Measurements from ENCODE around the gene GLG1. TPM values are rescaled to one million over a fixed set of nuclear protein-coding genes. Genes with fewer than 3 reads are reported as not detected.
"Not testable (repeated sequence)": the region's sequence is repeated elsewhere in the genome, so short reads cannot be mapped to it uniquely, and the experiment has no call there.

The GLG1 gene
- total and polyA plus RNA-seq, 2 donors (not counting 3 experiments of a cell fraction or from before 2014, with no cell fraction given): 86.3 to 165 TPM

DNA sequence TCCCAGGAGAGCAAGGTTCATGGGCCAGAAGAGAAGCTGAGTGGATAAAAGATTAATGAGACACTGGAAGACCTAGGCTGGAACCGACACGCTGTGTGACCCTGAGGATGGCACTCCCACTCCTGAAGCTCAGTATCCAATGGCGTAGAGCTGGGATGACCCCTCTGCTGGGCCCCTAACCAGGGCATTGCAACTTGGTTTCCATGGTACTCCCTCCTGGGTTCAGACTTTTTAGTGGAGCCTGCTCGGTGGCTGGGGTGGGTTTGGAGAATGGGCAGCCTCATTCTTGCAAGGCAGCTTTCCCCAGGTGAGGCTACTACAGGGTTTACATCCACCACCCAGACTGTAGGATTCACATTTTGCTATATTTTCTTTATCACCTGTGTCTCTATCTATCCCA, 183.2 kb downstream of the GLG1 start:
- dilution Hi-C loops (cut with MboI; ENCODE audit: extremely low pct_ligation_motif_present, low sequenced_read_pairs); H3K36me3 ChIP-seq (ENCODE audit: control insufficient read depth in 2 of 2, extremely low read depth in 1 of 2, insufficient read depth in 2 of 2, low read length in 2 of 2); H2AFZ ChIP-seq (ENCODE audit: low read depth, low read length); H3K9me1 ChIP-seq (replicated peaks; ENCODE audit: control insufficient read depth, extremely low read depth, insufficient read depth, low read length); DNase-seq (ENCODE audit: low read depth, low spot score); FAIRE-seq; BruUV-seq (replicated peaks); H3K79me2 ChIP-seq (ENCODE audit: control insufficient read depth, insufficient read depth, low read length); H3K9me3 ChIP-seq (replicated peaks; ENCODE audit: control insufficient read depth, insufficient read depth, low read length); intact Hi-C loops (cut with micrococcal nuclease); H3K27ac ChIP-seq (ENCODE audit: insufficient read depth, low read depth, low read length); H3K4me1 ChIP-seq (ENCODE audit: control insufficient read depth, extremely low read depth, insufficient read depth, low read length); H3K9ac ChIP-seq (replicated peaks; ENCODE audit: extremely low read depth, insufficient read depth, low read length); POLR2A ChIA-PET; H4K20me1 ChIP-seq (replicated peaks; ENCODE audit: control insufficient read depth, extremely low read depth, insufficient read depth, low read length); H3K4me3 ChIP-seq (replicated peaks in 1 of 3; ENCODE audit: insufficient read depth in 1 of 3, low read depth in 1 of 3, low read length in 3 of 3); H3K4me2 ChIP-seq (ENCODE audit: insufficient read depth, low read length); H3K27me3 ChIP-seq (ENCODE audit: control insufficient read depth in 2 of 2, insufficient read depth in 2 of 2, low read length in 2 of 2): not testable (repeated sequence)
- CTCF ChIA-PET: interaction anchor here (0.6 to 1.0 kb wide), 2 partner anchors 80 to 114 kb away, joined by 3 read pairs; no protein-coding TSS in a partner anchor

DNA sequence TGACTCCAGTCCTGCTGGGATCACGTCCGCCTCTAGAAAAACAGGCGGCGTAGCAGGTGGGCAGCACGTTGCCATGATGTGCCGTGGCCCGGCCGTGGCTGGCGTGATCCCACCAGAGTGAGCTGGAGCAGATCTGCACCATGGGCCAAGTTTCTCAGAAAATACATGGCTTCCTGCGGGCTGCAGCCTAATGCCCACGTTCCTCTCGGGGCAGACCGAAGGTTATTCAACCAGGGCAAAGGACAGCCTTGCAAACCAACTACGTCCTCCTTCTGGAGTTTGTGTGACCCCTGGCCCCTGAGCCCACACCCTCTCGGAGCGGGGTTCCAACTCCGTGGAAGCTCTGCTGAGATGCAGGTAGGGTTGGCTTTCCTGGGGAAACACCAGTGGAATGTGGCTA, 184.8 kb downstream of the GLG1 start:
- DNase-seq (ENCODE audit: low read depth, low spot score); H3K9ac ChIP-seq (replicated peaks; ENCODE audit: extremely low read depth, insufficient read depth, low read length); FAIRE-seq; H3K9me3 ChIP-seq (replicated peaks; ENCODE audit: control insufficient read depth, insufficient read depth, low read length); H3K79me2 ChIP-seq (ENCODE audit: control insufficient read depth, insufficient read depth, low read length); H3K36me3 ChIP-seq (ENCODE audit: control insufficient read depth in 2 of 2, extremely low read depth in 1 of 2, insufficient read depth in 2 of 2, low read length in 2 of 2); H4K20me1 ChIP-seq (replicated peaks; ENCODE audit: control insufficient read depth, extremely low read depth, insufficient read depth, low read length); dilution Hi-C loops (cut with MboI; ENCODE audit: extremely low pct_ligation_motif_present, low sequenced_read_pairs); POLR2A ChIA-PET; intact Hi-C loops (cut with micrococcal nuclease); H3K27me3 ChIP-seq (ENCODE audit: control insufficient read depth in 2 of 2, insufficient read depth in 2 of 2, low read length in 2 of 2); H3K9me1 ChIP-seq (replicated peaks; ENCODE audit: control insufficient read depth, extremely low read depth, insufficient read depth, low read length); CTCF ChIA-PET; H3K4me3 ChIP-seq (replicated peaks in 1 of 3; ENCODE audit: insufficient read depth in 1 of 3, low read depth in 1 of 3, low read length in 3 of 3); H3K27ac ChIP-seq (ENCODE audit: insufficient read depth, low read depth, low read length); H3K4me1 ChIP-seq (ENCODE audit: control insufficient read depth, extremely low read depth, insufficient read depth, low read length); H2AFZ ChIP-seq (ENCODE audit: low read depth, low read length); H3K4me2 ChIP-seq (ENCODE audit: insufficient read depth, low read length); BruUV-seq (replicated peaks): not testable (repeated sequence)

DNA sequence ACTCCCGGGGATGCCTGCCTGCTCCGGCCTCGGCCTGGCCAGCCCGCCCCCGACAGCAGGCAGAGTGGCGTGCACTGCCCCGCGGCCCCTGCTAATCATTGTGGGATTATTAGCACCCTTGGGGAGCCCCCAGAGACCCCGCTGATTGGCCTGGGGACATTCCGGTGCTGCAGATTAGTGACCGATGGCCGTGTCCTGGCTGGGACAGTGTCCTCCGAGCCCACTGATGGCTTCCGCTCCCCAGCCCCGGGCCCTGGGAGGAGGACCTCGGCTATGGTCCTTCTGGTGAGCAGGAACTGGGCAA, 185.5 kb downstream of the GLG1 start:
- dilution Hi-C loops (cut with MboI; ENCODE audit: extremely low pct_ligation_motif_present, low sequenced_read_pairs); H2AFZ ChIP-seq (ENCODE audit: low read depth, low read length); H3K79me2 ChIP-seq (ENCODE audit: control insufficient read depth, insufficient read depth, low read length); H3K9me1 ChIP-seq (replicated peaks; ENCODE audit: control insufficient read depth, extremely low read depth, insufficient read depth, low read length); CTCF ChIA-PET; H3K27me3 ChIP-seq (ENCODE audit: control insufficient read depth in 2 of 2, insufficient read depth in 2 of 2, low read length in 2 of 2); H3K4me2 ChIP-seq (ENCODE audit: insufficient read depth, low read length); H3K36me3 ChIP-seq (ENCODE audit: control insufficient read depth in 2 of 2, extremely low read depth in 1 of 2, insufficient read depth in 2 of 2, low read length in 2 of 2); BruUV-seq (replicated peaks); intact Hi-C loops (cut with micrococcal nuclease); POLR2A ChIA-PET; H3K4me1 ChIP-seq (ENCODE audit: control insufficient read depth, extremely low read depth, insufficient read depth, low read length); H3K9me3 ChIP-seq (replicated peaks; ENCODE audit: control insufficient read depth, insufficient read depth, low read length); FAIRE-seq; H3K4me3 ChIP-seq (replicated peaks in 1 of 3; ENCODE audit: insufficient read depth in 1 of 3, low read depth in 1 of 3, low read length in 3 of 3); H3K9ac ChIP-seq (replicated peaks; ENCODE audit: extremely low read depth, insufficient read depth, low read length); DNase-seq (ENCODE audit: low read depth, low spot score); H3K27ac ChIP-seq (ENCODE audit: insufficient read depth, low read depth, low read length); H4K20me1 ChIP-seq (replicated peaks; ENCODE audit: control insufficient read depth, extremely low read depth, insufficient read depth, low read length): not testable (repeated sequence)

DNA sequence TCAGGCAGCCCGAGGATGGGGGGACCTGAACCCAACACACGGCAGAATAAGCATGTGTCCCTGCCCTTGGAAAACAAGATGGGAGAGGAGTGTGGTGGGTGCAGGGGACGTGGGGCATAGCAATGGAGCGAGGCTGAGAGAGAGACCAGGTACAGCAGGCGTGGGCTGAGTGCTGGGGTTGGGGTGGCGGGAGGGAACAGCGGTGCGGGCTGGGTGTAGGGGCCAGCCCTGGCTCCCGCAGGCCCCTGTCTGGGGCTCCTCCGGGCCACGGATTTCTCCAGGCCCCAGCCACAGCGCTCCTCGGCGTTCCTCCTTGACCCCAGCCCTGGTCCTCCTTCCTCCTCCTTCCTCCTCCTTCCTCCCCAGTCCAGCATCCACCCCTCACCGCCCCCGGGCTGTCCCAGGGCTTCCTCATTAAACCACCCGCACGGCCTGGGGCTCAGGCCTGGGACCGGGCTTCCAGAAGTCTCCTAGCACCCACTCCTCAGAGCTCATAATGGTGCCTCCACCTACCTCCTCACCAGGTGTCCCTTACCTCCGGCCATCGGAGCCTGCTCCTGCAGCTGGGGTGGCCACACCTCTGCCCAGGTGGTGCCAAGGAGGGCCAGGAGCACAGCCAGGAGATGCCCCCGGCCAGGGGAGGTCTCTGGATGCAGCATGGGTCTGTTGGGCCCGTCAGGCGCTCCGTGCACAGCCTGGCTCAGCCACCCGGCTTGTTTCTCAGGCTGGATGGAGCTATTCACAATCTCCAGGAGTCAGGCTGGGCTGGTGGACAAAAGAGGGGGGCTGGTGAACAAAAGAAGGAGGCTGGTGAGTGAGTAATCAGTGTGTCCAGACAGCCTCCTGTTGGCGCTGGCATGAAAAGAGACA, 186.1 kb downstream of the GLG1 start, which contains the start of gene CLEC18B:
Gene CLEC18B (minus strand): TSS at position 867 of the 870 bp plus-strand sequence. CDS start 208 bp downstream, at position 659.
- H3K36me3 ChIP-seq (ENCODE audit: control insufficient read depth in 2 of 2, extremely low read depth in 1 of 2, insufficient read depth in 2 of 2, low read length in 2 of 2); H2AFZ ChIP-seq (ENCODE audit: low read depth, low read length); FAIRE-seq; CTCF ChIA-PET; H3K9ac ChIP-seq (replicated peaks; ENCODE audit: extremely low read depth, insufficient read depth, low read length); H3K27me3 ChIP-seq (ENCODE audit: control insufficient read depth in 2 of 2, insufficient read depth in 2 of 2, low read length in 2 of 2); BruUV-seq (replicated peaks); POLR2A ChIA-PET; H4K20me1 ChIP-seq (replicated peaks; ENCODE audit: control insufficient read depth, extremely low read depth, insufficient read depth, low read length); intact Hi-C loops (cut with micrococcal nuclease); dilution Hi-C loops (cut with MboI; ENCODE audit: extremely low pct_ligation_motif_present, low sequenced_read_pairs); H3K27ac ChIP-seq (ENCODE audit: insufficient read depth, low read depth, low read length); H3K4me1 ChIP-seq (ENCODE audit: control insufficient read depth, extremely low read depth, insufficient read depth, low read length); H3K9me3 ChIP-seq (replicated peaks; ENCODE audit: control insufficient read depth, insufficient read depth, low read length); H3K4me2 ChIP-seq (ENCODE audit: insufficient read depth, low read length); H3K79me2 ChIP-seq (ENCODE audit: control insufficient read depth, insufficient read depth, low read length); H3K4me3 ChIP-seq (replicated peaks in 1 of 3; ENCODE audit: insufficient read depth in 1 of 3, low read depth in 1 of 3, low read length in 3 of 3); DNase-seq (ENCODE audit: low read depth, low spot score); H3K9me1 ChIP-seq (replicated peaks; ENCODE audit: control insufficient read depth, extremely low read depth, insufficient read depth, low read length): not testable (repeated sequence)

Measured in endothelial cell of umbilical vein (primary cell).